Stimulated activated CD4-positive, alpha-beta T cell treated with anti-CD3 and anti-CD28 coated beads, Interleukin-2, amount 100 ng/mL, for 24 hours (primary cell): ENCODE data around the gene N4BP2L2.

ENCODE experiments used
- DNase-seq, 2 donors: peaks; one replicate each; pipeline ENCODE4 v3.0.0-alpha.2; 2020

Gene N4BP2L2

DNA sequence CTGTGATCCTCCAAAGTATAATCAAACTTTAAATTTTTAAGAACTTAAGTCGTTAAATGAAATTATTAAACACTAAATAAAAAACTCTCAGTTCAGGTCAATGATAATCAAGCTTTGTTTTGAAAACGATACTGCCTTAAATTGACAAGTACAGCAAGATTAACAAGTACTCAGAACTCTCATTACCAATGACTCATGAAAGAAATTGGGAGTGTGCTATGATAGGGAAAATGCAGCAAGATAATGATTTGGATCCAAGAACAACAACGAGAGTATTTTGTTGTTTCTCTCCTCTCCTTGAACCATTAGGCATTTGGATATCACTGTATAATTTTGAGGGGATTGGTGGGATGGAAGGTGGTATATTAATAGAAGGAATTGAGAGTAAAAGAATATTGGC, 10.2 kb downstream of the N4BP2L2 start:
- no peak for DNase-seq

DNA sequence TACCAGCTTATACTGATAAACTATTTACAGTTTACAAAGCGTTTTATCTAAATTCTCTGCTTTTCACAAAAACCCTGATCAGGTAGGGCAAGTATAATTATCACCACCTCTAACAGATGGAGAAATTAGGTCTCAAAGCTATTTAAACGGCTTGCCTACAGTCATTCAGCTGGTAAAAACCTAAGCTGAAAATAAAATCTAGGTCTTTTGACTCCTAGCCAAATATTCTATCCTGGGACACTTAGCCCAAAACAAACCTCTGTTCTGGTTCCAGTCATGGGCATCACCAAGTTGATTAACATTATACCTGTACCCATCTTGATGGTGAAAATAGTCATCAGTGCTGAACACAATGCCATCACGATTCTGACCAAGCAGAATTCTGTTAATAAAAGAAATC, 11.4 kb downstream of the N4BP2L2 start:
- no peak for DNase-seq

DNA sequence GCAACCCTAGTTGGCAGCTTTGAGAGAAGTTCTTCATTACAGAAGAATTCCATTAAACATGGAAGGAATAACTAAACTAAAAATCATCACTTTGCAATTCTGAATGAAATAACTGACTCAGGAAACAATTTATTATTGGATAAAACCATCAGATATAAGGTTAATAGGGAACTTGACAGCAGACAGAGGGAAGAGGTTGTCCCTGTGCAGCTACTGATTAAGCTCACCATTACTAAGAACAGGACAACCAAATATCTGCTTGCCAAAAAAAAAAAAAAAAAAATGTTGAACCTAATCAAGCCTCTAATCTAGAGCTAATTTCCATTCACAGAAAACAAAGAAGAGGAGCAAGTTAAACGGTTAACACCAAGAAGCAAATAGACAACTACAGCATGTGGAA, 12.8 kb downstream of the N4BP2L2 start:
- no peak for DNase-seq

DNA sequence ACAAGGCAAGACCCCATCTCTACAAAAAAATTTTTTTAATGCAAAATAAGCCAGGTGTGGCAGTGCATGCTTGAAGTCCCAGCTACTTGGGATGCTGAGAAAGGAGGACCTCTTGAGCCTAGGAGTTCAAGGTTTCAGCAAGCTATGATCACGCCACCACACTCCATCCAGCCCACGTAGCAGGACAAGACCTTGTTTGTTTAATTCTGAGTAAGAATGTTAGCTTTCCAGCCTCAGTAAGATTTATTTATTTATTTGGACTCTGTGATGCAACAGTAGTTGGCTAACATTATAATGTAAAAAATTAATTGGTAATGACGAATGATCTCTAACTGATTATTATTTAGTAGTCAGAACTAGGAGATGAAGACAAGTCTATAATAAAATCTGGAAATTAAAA, 23.3 kb downstream of the N4BP2L2 start:
- no peak for DNase-seq

DNA sequence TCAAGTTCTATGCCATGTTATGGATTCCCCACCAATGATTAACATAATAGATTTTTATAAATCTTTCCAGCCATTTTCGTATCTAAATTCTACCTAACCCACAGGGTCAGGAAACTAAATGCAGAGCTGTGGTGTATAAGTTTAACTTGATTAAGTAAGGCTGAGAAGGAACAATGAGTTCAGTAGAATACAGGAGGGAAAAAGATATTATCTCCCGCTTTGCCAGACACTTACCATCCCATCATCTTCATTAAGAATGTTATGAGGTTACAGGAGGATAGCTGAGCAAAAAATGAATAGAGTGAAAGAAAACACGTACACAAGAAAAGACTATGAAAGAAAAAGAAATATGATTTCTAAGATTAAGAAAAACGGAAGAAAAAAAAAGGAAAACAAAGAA, 27.1 kb downstream of the N4BP2L2 start:
- no peak for DNase-seq

GRCh38 chr13:32504876-32505275, 33.7 kb downstream of the N4BP2L2 start:
- DNase-seq, result no peak

- DNase-seq, result no peak
Measured at GRCh38 chr13:32504263-32504662, 34.3 kb downstream of the N4BP2L2 start.

DNA sequence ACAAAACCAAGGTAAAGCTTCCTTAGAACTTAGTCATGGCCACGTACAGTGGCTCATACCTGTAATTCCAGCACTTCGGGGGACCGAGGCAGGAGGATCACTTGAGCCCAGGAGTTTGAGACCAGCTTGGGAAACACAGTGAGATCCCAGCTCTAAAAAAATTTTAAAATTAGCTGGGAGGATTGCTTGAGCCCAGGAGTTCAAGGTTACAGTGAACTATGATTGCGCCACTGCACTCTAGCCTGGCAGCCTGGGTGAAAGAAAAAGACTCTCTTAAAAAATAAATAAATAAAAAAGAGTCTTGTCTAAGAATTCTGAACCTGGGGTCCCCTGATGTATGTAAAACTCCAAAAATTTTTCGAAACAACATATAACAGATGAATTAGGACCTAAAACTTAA, 34.9 kb downstream of the N4BP2L2 start:
- DNase-seq, result no peak

GRCh38 chr13:32501064-32501463, 37.5 kb downstream of the N4BP2L2 start:
- no peak for DNase-seq

DNA sequence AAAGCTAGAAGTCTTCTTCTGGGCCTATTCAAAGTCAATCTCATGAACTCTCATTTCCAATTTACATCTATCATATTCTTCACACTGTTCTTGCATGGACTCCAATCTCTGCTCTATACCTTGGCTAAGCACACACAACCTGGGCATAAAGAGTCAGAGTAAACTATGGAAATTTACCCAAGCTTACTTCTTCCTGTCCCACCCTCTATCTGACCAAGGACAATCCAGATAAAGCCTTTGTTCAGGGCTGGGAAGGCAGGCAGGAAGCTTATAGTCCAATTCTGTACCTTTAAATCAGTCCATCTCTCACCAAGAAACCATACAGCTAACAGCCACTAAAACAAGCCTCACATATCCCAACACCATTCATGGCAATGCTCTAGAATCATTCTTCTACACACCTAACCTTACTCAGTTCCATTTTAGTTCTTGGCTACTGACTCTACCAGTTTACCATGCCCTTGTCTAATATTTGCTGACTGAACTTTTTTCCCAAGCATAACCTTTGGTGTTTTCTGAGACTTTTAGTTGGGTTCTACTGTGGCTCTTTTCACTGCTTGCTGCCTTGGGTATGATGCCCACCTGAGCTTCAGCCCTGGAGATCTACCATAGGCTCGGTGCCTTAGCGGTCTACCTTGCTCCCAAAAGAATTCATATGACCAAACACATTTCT, 38.9 kb downstream of the N4BP2L2 start:
- no peak for DNase-seq

- no peak for DNase-seq
Measured at GRCh38 chr13:32497589-32497988, 41.0 kb downstream of the N4BP2L2 start.

- no peak for DNase-seq
Measured at GRCh38 chr13:32496599-32497160, 41.9 kb downstream of the N4BP2L2 start.

- DNase-seq, result no peak
Measured at GRCh38 chr13:32495841-32496240, 42.8 kb downstream of the N4BP2L2 start.

GRCh38 chr13:32495429-32495828, 43.2 kb downstream of the N4BP2L2 start:
- no peak for DNase-seq

- no peak for DNase-seq
Measured at GRCh38 chr13:32491028-32491427, 47.6 kb downstream of the N4BP2L2 start.

DNA sequence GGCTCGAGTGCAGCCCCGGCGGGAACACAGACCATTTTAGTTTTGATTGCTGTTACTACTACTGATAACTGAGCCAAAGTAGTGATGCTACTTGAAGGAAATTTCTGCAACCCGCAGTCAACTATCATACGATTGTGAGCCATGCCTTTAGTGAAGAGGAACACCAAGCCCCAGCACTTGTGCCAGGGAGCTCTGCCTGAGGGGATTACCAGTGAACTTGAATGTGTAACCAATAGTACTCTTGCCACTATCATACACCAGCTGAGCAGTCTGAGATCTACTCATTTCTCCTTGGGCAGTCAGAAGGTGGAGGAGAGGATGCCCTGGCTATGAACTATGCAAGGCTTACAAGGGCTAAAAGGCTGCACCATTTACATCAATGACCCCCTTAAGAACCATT, 61.7 kb downstream of the N4BP2L2 start:
- no peak for DNase-seq

DNA sequence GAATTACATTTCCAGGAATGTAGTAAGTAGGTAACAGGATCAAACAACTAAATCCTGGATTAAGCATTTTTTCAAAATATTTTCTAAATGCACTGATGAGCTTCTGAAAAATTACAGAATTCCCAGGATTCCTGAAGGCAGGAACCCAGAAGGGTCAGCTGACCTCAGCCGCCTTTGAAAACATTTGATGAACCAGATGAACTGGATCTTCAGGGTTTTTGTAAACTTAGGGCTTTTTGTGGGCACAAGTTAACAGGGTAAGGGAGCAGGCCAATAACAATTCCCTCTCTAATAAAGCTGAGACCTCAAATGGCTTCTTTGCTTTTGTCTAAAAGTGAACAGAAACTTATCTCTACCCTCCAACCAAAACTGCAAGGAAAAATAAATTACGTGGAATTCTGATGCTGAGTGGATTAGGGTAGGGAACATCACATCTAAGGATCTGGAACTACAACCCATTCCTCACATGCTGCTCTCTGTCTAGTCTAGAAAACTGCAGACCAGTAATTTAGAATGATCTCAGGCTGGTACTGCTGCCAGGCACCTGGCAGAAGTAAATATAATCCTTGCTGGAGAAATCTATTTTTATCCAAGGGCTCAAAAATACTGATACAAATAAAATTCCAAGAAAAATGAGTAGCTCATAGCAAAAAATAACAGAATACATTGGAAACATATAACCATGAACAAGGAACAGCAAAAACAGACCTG, 62.4 kb downstream of the N4BP2L2 start:
- DNase-seq, result no peak

GRCh38 chr13:32474999-32475792, 63.4 kb downstream of the N4BP2L2 start:
- DNase-seq, result no peak

GRCh38 chr13:32473650-32474049, 64.9 kb downstream of the N4BP2L2 start:
- DNase-seq, result no peak

DNA sequence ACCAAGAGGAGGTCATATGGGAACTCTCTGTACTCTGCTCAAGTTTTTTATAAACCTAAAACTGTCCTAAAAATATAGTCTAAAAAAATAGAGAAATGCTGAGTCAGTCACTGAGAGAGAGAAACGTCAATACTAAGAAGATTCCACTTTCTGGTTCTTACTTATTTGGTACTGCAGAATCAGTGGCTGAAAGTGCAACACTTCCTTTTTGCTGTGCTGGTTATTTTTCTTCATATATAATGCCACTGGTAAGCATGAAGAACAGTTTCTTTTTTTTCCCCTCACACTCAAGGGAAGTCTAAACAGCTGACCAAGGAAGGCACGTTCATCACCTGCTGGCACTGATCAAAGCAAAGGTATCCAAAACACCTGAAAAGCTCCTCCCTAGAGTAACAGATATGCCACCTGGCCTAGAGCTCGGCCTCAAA, 66.4 kb downstream of the N4BP2L2 start:
- DNase-seq, result no peak

DNA sequence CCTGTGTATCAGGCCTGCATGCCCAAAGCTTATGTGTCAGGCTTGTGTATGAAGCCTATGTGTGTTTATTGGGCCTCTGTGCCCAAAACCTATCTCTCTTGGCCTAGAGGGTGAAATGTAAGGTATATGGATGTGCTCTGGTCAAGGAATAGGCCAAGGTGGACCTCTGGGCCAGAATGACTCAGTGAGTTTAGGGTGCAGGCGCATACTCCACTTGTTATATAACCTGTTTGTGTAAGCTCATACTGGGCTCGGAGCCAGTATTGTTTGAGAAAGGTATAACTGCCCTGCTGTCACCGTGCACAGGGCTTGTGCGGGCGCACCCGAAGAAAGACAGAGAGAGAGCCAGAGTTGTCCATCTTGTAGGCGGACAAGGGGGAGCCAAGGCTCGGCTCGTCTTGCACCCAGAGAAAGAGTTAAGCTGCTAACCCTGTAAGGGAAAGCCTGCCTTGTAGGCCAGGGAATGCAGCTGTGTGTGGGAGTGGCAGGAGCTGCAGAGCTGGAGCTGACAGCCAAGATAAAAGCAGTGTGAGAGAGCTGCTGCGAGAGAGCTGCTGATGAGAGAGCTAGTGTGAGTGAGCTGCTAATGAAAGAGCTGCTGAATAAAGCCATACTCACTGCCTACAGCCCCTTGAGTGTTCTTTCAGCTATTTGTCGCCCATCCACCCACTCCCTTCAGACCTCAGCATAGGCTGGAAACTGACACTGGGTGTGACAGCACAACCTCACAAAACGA, 67.2 kb downstream of the N4BP2L2 start:
- no peak for DNase-seq

GRCh38 chr13:32468502-32469142, 70.0 kb downstream of the N4BP2L2 start:
- no peak for DNase-seq
